ENCODE measurements around the gene STK35. TPM values are rescaled to one million over a fixed set of nuclear protein-coding genes. Genes with fewer than 3 reads are reported as not detected.

STK35 gene
- total and polyA plus RNA-seq, 2 experiments from 2014 or later = 14.2 to 22.9 TPM

DNA sequence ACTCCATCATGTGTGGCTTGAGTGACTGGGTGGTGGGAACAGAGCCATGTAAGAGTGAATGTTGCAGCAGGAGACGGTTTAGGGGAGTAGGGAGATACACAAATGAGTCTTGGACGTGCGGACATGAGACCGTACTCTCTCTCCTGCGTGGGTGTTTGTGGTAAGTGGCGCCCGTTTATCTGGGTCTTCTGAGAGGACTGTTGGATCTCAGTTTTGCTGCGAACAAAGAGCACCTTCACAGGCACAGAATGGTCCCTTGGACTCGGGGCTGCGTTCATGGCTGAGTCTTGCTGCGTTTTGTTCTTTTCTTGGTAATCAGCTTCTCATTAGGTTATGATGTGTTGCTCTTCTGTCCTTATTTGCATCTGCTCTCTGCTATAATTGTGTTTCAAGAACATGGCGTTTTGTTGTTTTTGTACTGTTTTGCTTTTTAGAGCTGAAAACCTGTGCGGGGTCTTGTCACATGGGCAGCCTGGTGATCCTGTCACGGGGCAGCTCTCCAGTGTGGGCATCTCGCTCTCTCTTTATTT, 28.5 kb downstream of the STK35 start:
- Histone ChIP-seq H3K27me3 (no peaks in the 10 kb centered on the region), H2AFZ (no peak overlapping the region), H4K20me1 (ENCODE audit: insufficient read depth, poor library complexity, severe bottlenecking) (peaks cover 96% of the 10 kb centered on the region), H3K79me2 (peaks cover 97% of the 10 kb centered on the region), H3K4me3 (no peak overlapping the region), H3K27ac (no peak overlapping the region), H3K36me3 (replicated peaks; ENCODE audit: insufficient read depth, low read depth) (no peaks in the 10 kb centered on the region), H3K4me1 (ENCODE audit: insufficient read depth) (peaks cover 11% of the 10 kb centered on the region), H3K9me3 (ENCODE audit: low read depth) (no peaks in the 10 kb centered on the region), H3K9me2 (replicated peaks; ENCODE audit: insufficient read depth) (no peaks in the 10 kb centered on the region), H3K4me2 (no peak overlapping the region)
- WGBS (ENCODE audit: low lambda C conversion rate, missing lambda C conversion rate) = 94% methylated on average over 15 of the region's 15 CpGs
- TF ChIP-seq, protein P1, sequence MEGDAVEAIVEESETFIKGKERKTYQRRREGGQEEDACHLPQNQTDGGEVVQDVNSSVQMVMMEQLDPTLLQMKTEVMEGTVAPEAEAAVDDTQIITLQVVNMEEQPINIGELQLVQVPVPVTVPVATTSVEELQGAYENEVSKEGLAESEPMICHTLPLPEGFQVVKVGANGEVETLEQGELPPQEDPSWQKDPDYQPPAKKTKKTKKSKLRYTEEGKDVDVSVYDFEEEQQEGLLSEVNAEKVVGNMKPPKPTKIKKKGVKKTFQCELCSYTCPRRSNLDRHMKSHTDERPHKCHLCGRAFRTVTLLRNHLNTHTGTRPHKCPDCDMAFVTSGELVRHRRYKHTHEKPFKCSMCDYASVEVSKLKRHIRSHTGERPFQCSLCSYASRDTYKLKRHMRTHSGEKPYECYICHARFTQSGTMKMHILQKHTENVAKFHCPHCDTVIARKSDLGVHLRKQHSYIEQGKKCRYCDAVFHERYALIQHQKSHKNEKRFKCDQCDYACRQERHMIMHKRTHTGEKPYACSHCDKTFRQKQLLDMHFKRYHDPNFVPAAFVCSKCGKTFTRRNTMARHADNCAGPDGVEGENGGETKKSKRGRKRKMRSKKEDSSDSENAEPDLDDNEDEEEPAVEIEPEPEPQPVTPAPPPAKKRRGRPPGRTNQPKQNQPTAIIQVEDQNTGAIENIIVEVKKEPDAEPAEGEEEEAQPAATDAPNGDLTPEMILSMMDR (IDR thresholded peaks at IDR 0.05; ENCODE audit: poor library complexity) = no peak
- TF ChIP-seq EZH2 (IDR thresholded peaks at IDR 0.05; ENCODE audit: borderline replicate concordance) (no peak), EZH2phosphoT487 (IDR thresholded peaks at IDR 0.05; ENCODE audit: low read depth, severe bottlenecking, unreplicated experiment) (no peak)
- no peak for DNase-seq (ENCODE audit: low spot score)

DNA sequence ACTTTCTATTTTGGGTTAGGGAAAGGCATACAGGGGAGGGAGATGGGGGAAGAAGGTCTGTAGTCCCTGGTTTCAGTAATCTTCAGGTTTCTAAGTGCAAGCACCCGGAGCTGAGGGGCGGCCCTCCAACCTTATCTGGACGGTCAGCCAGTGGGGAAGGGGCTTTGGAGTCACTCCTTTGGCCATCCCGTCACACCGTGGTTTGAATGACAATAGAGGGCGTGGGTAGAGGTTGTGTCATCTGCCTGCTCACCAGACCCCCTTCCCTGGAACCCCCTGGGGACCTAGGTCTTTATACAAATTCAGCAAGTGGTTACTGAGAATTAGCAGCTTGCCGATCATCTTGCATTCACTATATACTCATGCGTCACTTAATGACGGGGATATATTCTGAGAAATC, 29.1 kb downstream of the STK35 start:
- 80% methylated on average over 9 of the region's 9 CpGs for WGBS (ENCODE audit: low lambda C conversion rate, missing lambda C conversion rate)
- Histone ChIP-seq H3K4me1 (ENCODE audit: insufficient read depth) (peaks cover 11% of the 10 kb centered on the region), H3K36me3 (replicated peaks; ENCODE audit: insufficient read depth, low read depth) (no peaks in the 10 kb centered on the region), H3K27ac (no peak overlapping the region), H3K79me2 (peaks cover 97% of the 10 kb centered on the region), H2AFZ (no peak overlapping the region), H3K4me2 (no peak overlapping the region), H4K20me1 (ENCODE audit: insufficient read depth, poor library complexity, severe bottlenecking) (peaks cover 96% of the 10 kb centered on the region), H3K9me3 (ENCODE audit: low read depth) (no peaks in the 10 kb centered on the region), H3K9me2 (replicated peaks; ENCODE audit: insufficient read depth) (no peaks in the 10 kb centered on the region), H3K4me3 (no peak overlapping the region), H3K27me3 (no peaks in the 10 kb centered on the region)
- TF ChIP-seq EZH2phosphoT487 (IDR thresholded peaks at IDR 0.05; ENCODE audit: low read depth, severe bottlenecking, unreplicated experiment) (no peak), EZH2 (IDR thresholded peaks at IDR 0.05; ENCODE audit: borderline replicate concordance) (no peak)
- TF ChIP-seq, protein P1 (IDR thresholded peaks at IDR 0.05; ENCODE audit: poor library complexity) = no peak
- DNase-seq (ENCODE audit: low spot score) = no peak

DNA sequence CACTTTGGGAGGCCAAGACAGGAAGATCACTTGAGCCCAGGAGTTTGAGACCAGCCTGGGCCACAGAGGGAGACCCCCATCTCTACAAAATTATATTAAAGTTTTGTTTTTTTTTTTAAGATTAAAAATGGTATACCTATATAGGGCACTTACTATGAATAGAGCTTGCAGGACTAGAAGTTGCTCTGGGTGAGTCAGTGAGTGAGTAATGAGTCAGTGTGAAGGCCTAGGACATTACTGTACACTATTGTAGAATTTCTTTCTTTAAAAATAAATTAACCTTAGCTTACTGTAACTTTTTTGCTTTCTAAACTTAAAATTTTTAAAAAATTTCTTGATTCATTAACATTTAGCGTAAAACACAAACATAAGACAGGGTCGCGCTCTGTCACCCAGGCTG, 29.7 kb downstream of the STK35 start:
- 99% methylated on average over 3 of the region's 3 CpGs for WGBS (ENCODE audit: low lambda C conversion rate, missing lambda C conversion rate)
- Histone ChIP-seq H3K36me3 (replicated peaks; ENCODE audit: insufficient read depth, low read depth) (no peaks in the 10 kb centered on the region), H3K4me1 (ENCODE audit: insufficient read depth) (peaks cover 11% of the 10 kb centered on the region), H3K9me2 (replicated peaks; ENCODE audit: insufficient read depth) (no peaks in the 10 kb centered on the region), H4K20me1 (ENCODE audit: insufficient read depth, poor library complexity, severe bottlenecking) (peaks cover 96% of the 10 kb centered on the region), H3K27me3 (no peaks in the 10 kb centered on the region), H3K79me2 (peaks cover 97% of the 10 kb centered on the region), H3K9me3 (ENCODE audit: low read depth) (no peaks in the 10 kb centered on the region), H3K4me2 (no peak overlapping the region), H2AFZ (no peak overlapping the region), H3K27ac (no peak overlapping the region), H3K4me3 (no peak overlapping the region)
- no peak for DNase-seq (ENCODE audit: low spot score)
- TF ChIP-seq, protein P1 (IDR thresholded peaks at IDR 0.05; ENCODE audit: poor library complexity) = no peak

DNA sequence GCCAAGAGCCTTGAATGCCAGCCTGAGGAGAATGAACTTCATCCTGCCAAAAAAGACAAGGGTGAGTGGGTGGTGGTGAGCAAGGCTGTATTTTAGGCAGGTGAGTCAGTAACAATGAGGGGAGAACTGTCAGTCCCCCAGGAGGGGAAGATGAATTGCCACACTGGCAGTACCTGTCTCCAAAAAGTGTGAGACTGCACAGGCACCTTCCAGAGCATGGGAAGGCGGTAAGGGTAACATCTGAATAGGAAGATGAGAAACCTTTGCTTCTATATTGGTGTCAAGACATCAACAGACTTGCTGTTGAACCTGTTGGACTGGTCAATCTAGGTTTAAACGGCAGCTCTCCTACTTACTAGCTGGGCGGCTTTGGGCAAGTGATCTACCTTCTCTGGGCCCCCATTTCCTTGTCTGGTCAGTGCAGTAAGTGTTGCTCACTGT, 30.9 kb downstream of the STK35 start:
- 74% methylated on average over 3 of the region's 3 CpGs for WGBS (ENCODE audit: low lambda C conversion rate, missing lambda C conversion rate)
- Histone ChIP-seq H3K79me2 (peaks cover 96% of the 10 kb centered on the region), H3K4me2 (no peak overlapping the region), H3K9me2 (replicated peaks; ENCODE audit: insufficient read depth) (no peaks in the 10 kb centered on the region), H3K4me3 (no peak overlapping the region), H2AFZ (no peak overlapping the region), H3K4me1 (ENCODE audit: insufficient read depth) (peaks cover 11% of the 10 kb centered on the region), H3K27me3 (no peaks in the 10 kb centered on the region), H3K27ac (no peak overlapping the region), H4K20me1 (ENCODE audit: insufficient read depth, poor library complexity, severe bottlenecking) (peaks cover 96% of the 10 kb centered on the region), H3K9me3 (ENCODE audit: low read depth) (no peaks in the 10 kb centered on the region), H3K36me3 (replicated peaks; ENCODE audit: insufficient read depth, low read depth) (no peaks in the 10 kb centered on the region)
- no peak for DNase-seq (ENCODE audit: low spot score)
- TF ChIP-seq EZH2phosphoT487 (IDR thresholded peaks at IDR 0.05; ENCODE audit: low read depth, severe bottlenecking, unreplicated experiment) (no peak), EZH2 (IDR thresholded peaks at IDR 0.05; ENCODE audit: borderline replicate concordance) (no peak)
- TF ChIP-seq, protein P1 (IDR thresholded peaks at IDR 0.05; ENCODE audit: poor library complexity) = no peak
